GM12878 (cell line): ENCODE results near the gene C1orf115. TPM values are rescaled to one million over a fixed set of nuclear protein-coding genes. Genes with fewer than 3 reads are reported as not detected.
A peak's percentile ranks its signal among the peaks of the same experiment; 100 is the strongest.

Source experiments
- ATAC-seq: fragments of 200-7000 bp; cut with Tn5 transposase; 3 replicates; pipeline ENCODE4 v1.9.1; 2020; ENCODE audit warnings: mild to moderate bottlenecking, moderate library complexity
- BruUV-seq: library from RNA; stranded (reverse); fragments of 400-500 nt; replicated peaks from 2 replicates; lab custom pipeline; 2021; lab: Mats Ljungman, UMichigan
- CTCF ChIA-PET: fragments of 300-600 bp; sonication (Branson Sonifier 250); formaldehyde crosslinking; extraction: SDS; loops from one replicate; lab custom pipeline; 2021; ENCODE audit warnings: inconsistent platforms; lab: Yijun Ruan, JAX
- POLR2A ChIA-PET: fragments of 350-600 bp; formaldehyde crosslinking; extraction: SDS; loops from one replicate; lab custom pipeline; 2021; ENCODE audit warnings: inconsistent platforms; lab: Charles Lee
- RAD21 ChIA-PET: fragments of 300-600 bp; sonication (Branson Sonifier 250); formaldehyde crosslinking; loops from one replicate; lab custom pipeline; 2023; ENCODE audit warnings: antibody characterized with exemption; ENCODE audit not compliant: unreplicated experiment; lab: Charles Lee
- SMC1A ChIA-PET: fragments of 300-600 bp; sonication (Branson Sonifier 250); formaldehyde crosslinking; loops from one replicate; lab custom pipeline; 2023; ENCODE audit not compliant: unreplicated experiment, uncharacterized antibody; lab: Charles Lee
- DNase-seq: peaks from one replicate; pipeline ENCODE4 v3.0.0-alpha.2; 2011; ENCODE audit warnings: low read depth, low spot score
- FAIRE-seq: peaks from 3 replicates; lab custom pipeline; 2011; peaks lifted over from hg19 to GRCh38; lab: Jason Lieb, UNC
- H2AFZ ChIP-seq: 2 replicates; pipeline ENCODE4 v1.6.0; 2011; ENCODE audit warnings: low read depth, low read length, control low read depth; ENCODE audit not compliant: control insufficient read depth
- H3K27ac ChIP-seq: 2 replicates; pipeline ENCODE4 v1.5.1; 2011; ENCODE audit warnings: control low read depth; ENCODE audit not compliant: control insufficient read depth, insufficient read depth
- H3K27me3 ChIP-seq, 2 experiments: replicated peaks in 1 of 2; 2 replicates each; pipeline versions ENCODE4 v1.6.0 to v1.6.1; 2011; ENCODE audit warnings: low read length in 1 of 2; ENCODE audit not compliant: control insufficient read depth in 2 of 2, insufficient read depth in 2 of 2
- H3K36me3 ChIP-seq, 2 experiments: 2 replicates each; pipeline ENCODE4 v1.5.1; 2011; ENCODE audit warnings: low read length in 1 of 2; ENCODE audit not compliant: control insufficient read depth in 2 of 2, insufficient read depth in 2 of 2
- H3K4me1 ChIP-seq: 2 replicates; pipeline ENCODE4 v1.6.1; 2011; ENCODE audit warnings: mild to moderate bottlenecking, low read length, moderate library complexity, mixed read lengths; ENCODE audit not compliant: control insufficient read depth, insufficient read depth
- H3K4me2 ChIP-seq: 2 replicates; pipeline ENCODE4 v1.6.0; 2011; ENCODE audit warnings: control low read depth; ENCODE audit not compliant: control insufficient read depth, insufficient read depth
- H3K4me3 ChIP-seq: fragments of 200-600 bp; sonication (generic); 2 replicates; pipeline ENCODE4 v1.5.1; 2016
- H3K79me2 ChIP-seq: 2 replicates; pipeline ENCODE4 v1.6.0; 2011; ENCODE audit warnings: low read length; ENCODE audit not compliant: control insufficient read depth, insufficient read depth
- H3K9ac ChIP-seq: 2 replicates; pipeline ENCODE4 v1.8.0; 2011; ENCODE audit warnings: low read length, control low read depth, mixed read lengths; ENCODE audit not compliant: control insufficient read depth, insufficient read depth
- H3K9me3 ChIP-seq: replicated peaks from 3 replicates; pipeline ENCODE4 v1.5.1; 2011; ENCODE audit warnings: mild to moderate bottlenecking, low read length; ENCODE audit not compliant: control insufficient read depth, insufficient read depth
- H4K20me1 ChIP-seq: 2 replicates; pipeline ENCODE4 v1.6.0; 2011; ENCODE audit not compliant: control insufficient read depth, insufficient read depth
- BHLHE40 ChIP-seq, 2 experiments: fragments of 450-650 bp in 1 of 2; IDR thresholded peaks; 2 replicates each; pipeline ENCODE4 v1.6.1; 2011 to 2017; ENCODE audit warnings: low read depth in 2 of 2, borderline replicate concordance in 1 of 2, improper control_type of control experiment in 1 of 2, low read length in 1 of 2, mild to moderate bottlenecking in 1 of 2
- CUX1 ChIP-seq: IDR thresholded peaks from 2 replicates; pipeline ENCODE4 v1.6.1; 2012; ENCODE audit warnings: improper control_type of control experiment, low read depth, low read length; ENCODE audit not compliant: insufficient replicate concordance
- MTA2 ChIP-seq: fragments of 450-650 bp; IDR thresholded peaks from 2 replicates; pipeline ENCODE4 v1.6.1; 2016; ENCODE audit warnings: low read depth, mild to moderate bottlenecking, moderate library complexity
- MTA3 ChIP-seq: IDR thresholded peaks from 2 replicates; pipeline ENCODE4 v1.6.1; 2012; ENCODE audit warnings: low read length, inconsistent platforms, borderline replicate concordance
- RCOR1 ChIP-seq: conservative IDR thresholded peaks from 2 replicates; pipeline ENCODE4 v1.6.1; 2012; ENCODE audit warnings: low read depth, low read length, improper control_type of control experiment
- SMAD5 ChIP-seq: IDR thresholded peaks from 2 replicates; pipeline ENCODE4 v1.6.1; 2016; ENCODE audit warnings: antibody characterized with exemption, low read depth
- SUZ12 ChIP-seq: fragments of 200-600 bp; sonication (generic); IDR thresholded peaks from one replicate; pipeline ENCODE4 v1.6.1; 2018; ENCODE audit warnings: antibody characterized with exemption, mild to moderate bottlenecking; ENCODE audit not compliant: unreplicated experiment
- TBL1XR1 ChIP-seq: IDR thresholded peaks from 2 replicates; pipeline ENCODE4 v1.6.1; 2012; ENCODE audit warnings: low read depth, low read length, improper control_type of control experiment
- WGBS: methylation state at CpG from one replicate; pipeline ENCODE4 v1.1.6; 2016; ENCODE audit warnings: low lambda C conversion rate; ENCODE audit not compliant: insufficient replicate concordance, insufficient coverage; ENCODE audit errors: missing lambda C conversion rate; 5-methylcytosine and 5-hydroxymethylcytosine counted together
- in situ Hi-C: fragments of 300-500 bp; cut with MboI; formaldehyde crosslinking; loops from 9 replicates; pipeline ENCODE4 v1.14.3; 2018; ENCODE audit warnings: mixed read lengths
- intact Hi-C: fragments of 100-400 bp; cut with micrococcal nuclease; formaldehyde crosslinking; loops from one replicate; pipeline ENCODE4 v1.14.2; 2022; ENCODE audit not compliant: unreplicated experiment
- polyA plus RNA-seq, 11 experiments: library from polyadenylated mRNA; depleted of rRNA in 4 of 11; unstranded in 6 of 11; stranded (reverse) in 5 of 11; fragments of >200 nt; fragmentation: Nextera tagmentation in 4 of 11; fragmentation: Illumina TruSeq in 1 of 11; extraction: Ambion mirVana in 4 of 11; extraction: Trizol in 1 of 11; gene quantifications; 1 replicate in 1 of 11; 2 replicates in 10 of 11; pipeline versions ENCODE4 v1.2.1 to v1.2.3, GENCODE V29; 2011 to 2016; ENCODE audit warnings: inconsistent platforms in 2 of 11, missing spikeins in 2 of 11, low read depth in 1 of 11
- total RNA-seq, 4 experiments: library from RNA; depleted of rRNA in 3 of 4; stranded (reverse); fragments of >200 nt in 3 of 4; fragmentation: Illumina TruSeq in 1 of 4; extraction: Trizol in 1 of 4; gene quantifications; 2 replicates each; pipeline versions ENCODE4 v1.2.1 to v1.2.3, GENCODE V29; 2013 to 2021

C1orf115 gene
- total and polyA plus RNA-seq, 10 of the 15 experiments (the other 5 are each of a cell fraction or from before 2014, with no cell fraction given): 0.52 to 5.0 (median 4.1) TPM

GRCh38 chr1:220708244-220708643 lies 18.1 kb downstream of the C1orf115 start:
- ChIA-PET POLR2A (no interaction called here), SMC1A (no interaction called here), RAD21 (no interaction called here), CTCF (interaction anchor here (0.6 to 1.3 kb wide), 5 partner anchors 13 to 132 kb away, joined by 3 to 4 read pairs (median 3); no protein-coding TSS in a partner anchor)
- in situ Hi-C loops (no loop called here), intact Hi-C loops (no loop called here)
- H3K9me3 ChIP-seq: no peaks in the 10 kb centered on the region; the same call in 2 of the 3 replicates
- H3K4me2 ChIP-seq: no peak overlapping the region
- no peaks in the 10 kb centered on the region for H3K27me3 ChIP-seq
- H4K20me1 ChIP-seq: no peaks in the 10 kb centered on the region
- H3K4me3 ChIP-seq: no peak overlapping the region
- no peaks in the 10 kb centered on the region for H3K79me2 ChIP-seq
- ATAC-seq (no peak), FAIRE-seq (no peak), DNase-seq (no peak)
- H3K4me1 ChIP-seq: peaks cover 5% of the 10 kb centered on the region; the same call in 1 of the 2 replicates
- no TSS peak for BruUV-seq
- no peak overlapping the region for H3K27ac ChIP-seq
- H3K36me3 ChIP-seq: no peaks in the 10 kb centered on the region
- TF ChIP-seq BHLHE40 (IDR thresholded peaks at IDR 0.05; ENCODE audit: borderline replicate concordance in 1 of 2, low read depth in 2 of 2, low read length in 1 of 2) (peak in 1 of 2 experiments; percentile 20; a peak in 1 of 4 replicates), RCOR1 (no peak)
- no peak overlapping the region for H3K9ac ChIP-seq
- 54% methylated on average over 4 of the region's 4 CpGs for WGBS
- H2AFZ ChIP-seq: no peak overlapping the region

GRCh38 chr1:220708936-220709801 lies 19.0 kb downstream of the C1orf115 start:
- DNase-seq: no peak
- no peak overlapping the region for H2AFZ ChIP-seq
- ATAC-seq: 0 out of 3 replicates have a peak, but pooled peaks have one; percentile 14
- no TSS peak for BruUV-seq
- no peaks in the 10 kb centered on the region for H3K79me2 ChIP-seq
- CTCF ChIA-PET: interaction anchor here (0.6 to 1.8 kb wide), 7 partner anchors 9 to 64 kb away, joined by 3 to 5 read pairs (median 3); no protein-coding TSS in a partner anchor
- SMC1A ChIA-PET: interaction anchor here (1.3 kb wide), 1 partner anchor 24 kb away, joined by 3 read pairs; no protein-coding TSS in a partner anchor
- no peaks in the 10 kb centered on the region for H3K36me3 ChIP-seq
- H3K4me1 ChIP-seq: peaks cover 5% of the 10 kb centered on the region; the same call in 1 of the 2 replicates
- H3K4me3 ChIP-seq: no peak overlapping the region
- H3K4me2 ChIP-seq: no peak overlapping the region
- no peak overlapping the region for H3K9ac ChIP-seq
- no peaks in the 10 kb centered on the region for H4K20me1 ChIP-seq
- RAD21 ChIA-PET: no interaction called here
- in situ Hi-C loops (no loop called here), intact Hi-C loops (no loop called here)
- FAIRE-seq: no peak
- no peak overlapping the region for H3K27ac ChIP-seq
- POLR2A ChIA-PET: no interaction called here
- H3K27me3 ChIP-seq: no peaks in the 10 kb centered on the region
- 43% methylated on average over 9 of the region's 9 CpGs for WGBS
- no peaks in the 10 kb centered on the region for H3K9me3 ChIP-seq
- TF ChIP-seq SMAD5 (no peak), MTA2 (no peak), MTA3 (no peak), TBL1XR1 (no peak), SUZ12 (no peak), CUX1 (no peak)
